SK-N-SH (cell line): Measurements from ENCODE around the gene SAYSD1.

Experiments used
- CHD2 ChIP-seq: fragments of 150-350 bp; IDR thresholded peaks from 2 replicates; pipeline ENCODE4 v1.6.1; 2018; ENCODE audit warnings: low read length; ENCODE audit not compliant: partially characterized antibody
- CTCF ChIP-seq: fragments of 200-600 bp; sonication (generic); IDR thresholded peaks from 2 replicates; pipeline ENCODE4 v1.6.1; 2017; ENCODE audit warnings: antibody characterized with exemption, mild to moderate bottlenecking, moderate library complexity
- EP300 ChIP-seq, 2 experiments: IDR thresholded peaks; 2 replicates each; pipeline versions ENCODE4 v1.4.0 to v1.6.1; 2012; ENCODE audit warnings: borderline replicate concordance in 1 of 2, low read depth in 1 of 2, low read length in 1 of 2
- EZH2phosphoT487 ChIP-seq: fragments of 200-600 bp; sonication (generic); IDR thresholded peaks from 2 replicates; pipeline ENCODE4 v1.6.1; 2017; ENCODE audit warnings: low read depth, mixed run types, mild to moderate bottlenecking, antibody characterized with exemption, moderate library complexity, borderline replicate concordance
- FOSL2 ChIP-seq: IDR thresholded peaks from 2 replicates; pipeline ENCODE4 v1.4.0; 2012; ENCODE audit warnings: low read depth, mild to moderate bottlenecking, moderate library complexity, borderline replicate concordance
- FOXM1 ChIP-seq: IDR thresholded peaks from 2 replicates; pipeline ENCODE4 v1.4.0; 2012; ENCODE audit warnings: low read depth, mild to moderate bottlenecking
- POLR2AphosphoS5 ChIP-seq: IDR thresholded peaks from 2 replicates; pipeline ENCODE4 v1.6.1; 2012; ENCODE audit warnings: low read depth, low read length
- RCOR1 ChIP-seq: fragments of 150-350 bp; IDR thresholded peaks from 2 replicates; pipeline ENCODE4 v1.6.1; 2017; ENCODE audit warnings: antibody characterized with exemption, low read length
- REST ChIP-seq: IDR thresholded peaks from 2 replicates; pipeline ENCODE4 v1.6.1; 2012; ENCODE audit warnings: mild to moderate bottlenecking, low read depth, low read length, moderate library complexity
- RFX5 ChIP-seq: IDR thresholded peaks from 2 replicates; pipeline ENCODE4 v1.6.1; 2012; ENCODE audit warnings: mild to moderate bottlenecking, improper control_type of control experiment, low read length
- SMC3 ChIP-seq: IDR thresholded peaks from 2 replicates; pipeline ENCODE4 v1.6.1; 2012; ENCODE audit warnings: low read depth, low read length, improper control_type of control experiment
- TAF1 ChIP-seq: IDR thresholded peaks from 2 replicates; pipeline ENCODE4 v1.6.1; 2012; ENCODE audit warnings: low read depth, mild to moderate bottlenecking, low read length, moderate library complexity, borderline replicate concordance
- USF1 ChIP-seq: IDR thresholded peaks from 2 replicates; pipeline ENCODE4 v1.4.0; 2012; ENCODE audit warnings: low read depth, borderline replicate concordance

- TF ChIP-seq EP300 (IDR thresholded peaks at IDR 0.05; ENCODE audit: borderline replicate concordance in 1 of 2, low read depth in 1 of 2, low read length in 1 of 2) (no peak), SMC3 (no peak), CTCF (no peak), RCOR1 (no peak), EZH2phosphoT487 (no peak), POLR2AphosphoS5 (no peak), RFX5 (no peak), REST (no peak), TAF1 (no peak), FOSL2 (no peak), USF1 (no peak), FOXM1 (no peak), CHD2 (no peak)
Observed at GRCh38 chr6:39086711-39087110, 28.3 kb downstream of the SAYSD1 start.
